Measurements from ENCODE around the gene APOBEC3B. TPM values are rescaled to one million over a fixed set of nuclear protein-coding genes. Genes with fewer than 3 reads are reported as not detected.
"Not testable (repeated sequence)": the region's sequence is repeated elsewhere in the genome, so short reads cannot be mapped to it uniquely, and the experiment has no call there.

APOBEC3B gene
- total RNA-seq, 1 donor: 6.8 TPM

DNA sequence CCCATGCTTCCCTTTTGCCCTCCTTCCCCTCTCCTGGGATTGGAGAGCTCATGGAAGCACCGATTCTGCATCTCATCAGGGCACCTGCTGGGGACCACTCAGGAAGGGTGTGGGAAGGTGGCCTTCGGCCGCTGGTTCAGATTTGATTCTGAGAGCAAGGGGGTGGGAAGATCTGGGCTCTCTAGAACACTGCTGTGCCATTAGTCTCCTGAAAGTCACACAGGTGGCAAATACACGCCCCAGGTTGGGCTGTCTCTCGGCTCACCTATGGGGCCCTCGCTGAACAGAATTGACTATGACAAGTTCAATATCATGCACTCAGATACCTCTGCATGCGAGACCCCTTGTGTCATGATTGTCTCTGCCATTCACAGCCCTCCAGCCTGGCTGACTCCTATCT lies 37.5 kb upstream of the APOBEC3B start:
- TF ChIP-seq, protein P1, sequence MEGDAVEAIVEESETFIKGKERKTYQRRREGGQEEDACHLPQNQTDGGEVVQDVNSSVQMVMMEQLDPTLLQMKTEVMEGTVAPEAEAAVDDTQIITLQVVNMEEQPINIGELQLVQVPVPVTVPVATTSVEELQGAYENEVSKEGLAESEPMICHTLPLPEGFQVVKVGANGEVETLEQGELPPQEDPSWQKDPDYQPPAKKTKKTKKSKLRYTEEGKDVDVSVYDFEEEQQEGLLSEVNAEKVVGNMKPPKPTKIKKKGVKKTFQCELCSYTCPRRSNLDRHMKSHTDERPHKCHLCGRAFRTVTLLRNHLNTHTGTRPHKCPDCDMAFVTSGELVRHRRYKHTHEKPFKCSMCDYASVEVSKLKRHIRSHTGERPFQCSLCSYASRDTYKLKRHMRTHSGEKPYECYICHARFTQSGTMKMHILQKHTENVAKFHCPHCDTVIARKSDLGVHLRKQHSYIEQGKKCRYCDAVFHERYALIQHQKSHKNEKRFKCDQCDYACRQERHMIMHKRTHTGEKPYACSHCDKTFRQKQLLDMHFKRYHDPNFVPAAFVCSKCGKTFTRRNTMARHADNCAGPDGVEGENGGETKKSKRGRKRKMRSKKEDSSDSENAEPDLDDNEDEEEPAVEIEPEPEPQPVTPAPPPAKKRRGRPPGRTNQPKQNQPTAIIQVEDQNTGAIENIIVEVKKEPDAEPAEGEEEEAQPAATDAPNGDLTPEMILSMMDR (IDR thresholded peaks at IDR 0.05; ENCODE audit: insufficient read depth, low read length): no peak
- DNase-seq (ENCODE audit: low read depth): no peak
- no peak overlapping the region for H3K4me3 ChIP-seq (ENCODE audit: low read depth, low read length)

DNA sequence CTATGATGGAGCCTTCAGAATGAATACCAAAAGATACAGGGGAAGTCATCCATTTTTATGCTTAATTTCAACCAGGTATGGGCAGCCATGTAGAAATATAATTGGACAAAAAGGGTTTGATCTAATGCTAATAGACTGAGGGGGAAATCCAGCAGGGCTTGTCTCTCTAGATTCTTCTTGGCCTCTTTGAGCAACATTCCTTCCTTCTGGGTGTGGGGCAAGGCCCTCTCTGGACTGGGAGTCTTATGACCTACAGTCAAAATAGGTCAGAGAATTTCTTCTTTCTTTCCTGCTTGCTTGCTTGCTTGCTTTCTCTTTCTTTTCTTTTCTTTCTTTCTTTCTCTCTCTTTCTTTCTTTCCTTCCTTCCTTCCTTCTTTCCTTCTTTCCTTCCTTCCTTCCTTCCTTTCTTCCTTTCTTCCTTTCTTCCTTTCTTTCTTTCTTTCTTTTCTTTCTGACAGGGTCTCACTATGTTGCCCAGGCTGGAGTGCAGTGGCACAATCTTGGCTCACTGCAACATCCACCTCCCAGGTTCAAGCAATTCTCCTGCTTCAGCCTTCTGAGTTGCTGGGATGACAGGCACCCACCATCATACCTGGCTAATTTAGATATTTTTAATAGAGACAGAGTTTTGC lies 36.3 kb upstream of the APOBEC3B start:
- H3K4me3 ChIP-seq (ENCODE audit: low read depth, low read length); DNase-seq (ENCODE audit: low read depth): not testable (repeated sequence)

DNA sequence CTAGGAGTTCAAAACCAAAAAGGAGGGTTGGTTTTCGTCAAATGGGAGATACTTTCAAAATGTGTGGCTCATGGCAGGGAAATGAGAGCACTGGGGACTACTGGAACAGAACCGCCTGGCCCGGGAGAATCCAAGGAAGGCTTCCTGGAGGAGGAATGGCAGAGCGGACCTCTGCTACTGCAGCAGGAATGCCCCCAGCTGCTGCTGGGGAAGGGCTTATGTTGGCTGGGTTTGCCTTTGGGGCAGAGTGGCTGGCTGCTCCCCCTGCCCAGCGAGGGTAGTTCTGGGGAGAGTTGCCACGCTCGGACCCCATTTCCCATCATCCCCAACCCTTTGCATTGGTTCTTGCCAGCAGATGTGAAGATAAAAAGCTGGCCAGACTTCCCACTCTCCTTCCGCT lies 35.4 kb upstream of the APOBEC3B start:
- no peak for DNase-seq (ENCODE audit: low read depth)
- no peak overlapping the region for H3K4me3 ChIP-seq (ENCODE audit: low read depth, low read length)
- TF ChIP-seq, protein P1 (IDR thresholded peaks at IDR 0.05; ENCODE audit: insufficient read depth, low read length): no peak

DNA sequence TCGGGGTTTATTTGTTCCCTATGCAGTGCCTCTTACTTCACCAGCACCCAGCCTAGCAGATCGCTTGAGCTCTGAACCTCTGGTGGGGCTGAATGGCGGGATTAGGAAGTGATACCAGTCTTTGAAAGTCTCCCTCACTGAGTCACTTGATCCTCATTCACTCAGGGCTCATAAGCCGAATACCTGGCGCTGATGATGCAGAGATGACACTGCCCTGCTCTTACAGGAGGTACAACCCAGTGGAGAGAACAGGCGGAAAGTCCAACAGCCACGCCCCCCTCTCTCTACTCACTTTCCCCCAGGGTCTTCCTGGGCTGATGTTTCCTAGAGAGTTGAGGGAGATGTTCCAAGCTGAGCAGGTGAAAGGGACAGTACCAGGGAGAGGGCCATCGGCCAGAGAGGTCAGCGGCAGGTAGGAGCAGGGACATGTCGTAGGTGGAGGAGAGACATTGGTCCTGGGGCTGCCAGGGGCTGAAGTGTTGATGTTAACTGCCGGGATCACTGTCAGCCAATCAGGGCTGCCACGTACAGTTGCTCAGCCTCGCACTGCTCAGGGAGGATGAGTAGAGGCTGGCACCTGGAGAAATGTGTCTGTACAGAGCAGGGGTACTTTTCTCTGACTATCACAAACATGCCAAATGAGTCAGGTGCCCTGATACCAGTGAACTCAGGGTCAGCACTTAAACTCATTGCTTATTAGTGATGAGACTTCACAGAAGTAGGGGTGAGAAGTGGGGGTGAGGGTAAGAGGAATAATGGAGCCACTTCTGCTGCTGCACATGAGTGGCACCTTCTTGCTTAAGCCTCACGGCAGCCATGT lies 34.6 kb upstream of the APOBEC3B start:
- DNase-seq (ENCODE audit: low read depth): no peak
- H3K4me3 ChIP-seq (ENCODE audit: low read depth, low read length): no peak overlapping the region
- TF ChIP-seq, protein P1 (IDR thresholded peaks at IDR 0.05; ENCODE audit: insufficient read depth, low read length): no peak

DNA sequence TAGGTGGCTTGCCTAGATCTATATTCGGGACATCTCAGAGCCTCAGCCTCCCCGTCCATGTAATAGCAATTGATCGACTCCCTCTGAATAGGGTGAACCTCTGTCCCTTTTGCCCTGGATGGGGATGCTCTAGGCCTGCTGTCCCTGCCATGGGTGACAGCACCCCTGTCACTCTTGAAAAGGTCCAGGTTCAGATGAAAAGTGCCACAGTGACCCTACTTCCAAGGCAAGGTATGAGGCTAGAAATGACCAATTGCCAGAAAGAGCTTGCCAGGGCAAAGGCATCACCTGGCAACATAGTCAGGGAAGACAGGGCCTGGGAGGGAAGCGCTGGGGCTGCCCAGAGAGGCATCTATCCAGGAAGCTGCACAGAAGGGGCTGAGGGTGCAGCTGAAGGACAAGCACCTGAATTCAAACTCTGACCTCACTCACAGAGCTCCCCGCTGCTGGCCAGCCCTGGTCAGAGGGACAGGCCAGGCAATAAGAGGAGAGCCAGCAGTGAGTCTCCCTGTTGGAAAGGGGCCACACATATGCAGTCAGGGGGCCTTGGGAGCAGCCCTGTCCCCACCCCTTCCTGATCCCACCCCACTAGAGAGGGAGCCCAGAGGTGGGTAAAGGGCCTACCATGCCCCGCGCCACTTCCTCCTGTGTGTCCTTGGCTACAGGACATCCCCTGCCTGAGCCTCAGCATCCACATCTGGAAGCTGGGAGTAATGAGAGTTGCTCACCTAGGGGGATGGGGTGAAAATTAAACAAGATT lies 33.8 kb upstream of the APOBEC3B start:
- H3K4me3 ChIP-seq (ENCODE audit: low read depth, low read length): no peak overlapping the region
- TF ChIP-seq, protein P1 (IDR thresholded peaks at IDR 0.05; ENCODE audit: insufficient read depth, low read length): no peak
- no peak for DNase-seq (ENCODE audit: low read depth)

DNA sequence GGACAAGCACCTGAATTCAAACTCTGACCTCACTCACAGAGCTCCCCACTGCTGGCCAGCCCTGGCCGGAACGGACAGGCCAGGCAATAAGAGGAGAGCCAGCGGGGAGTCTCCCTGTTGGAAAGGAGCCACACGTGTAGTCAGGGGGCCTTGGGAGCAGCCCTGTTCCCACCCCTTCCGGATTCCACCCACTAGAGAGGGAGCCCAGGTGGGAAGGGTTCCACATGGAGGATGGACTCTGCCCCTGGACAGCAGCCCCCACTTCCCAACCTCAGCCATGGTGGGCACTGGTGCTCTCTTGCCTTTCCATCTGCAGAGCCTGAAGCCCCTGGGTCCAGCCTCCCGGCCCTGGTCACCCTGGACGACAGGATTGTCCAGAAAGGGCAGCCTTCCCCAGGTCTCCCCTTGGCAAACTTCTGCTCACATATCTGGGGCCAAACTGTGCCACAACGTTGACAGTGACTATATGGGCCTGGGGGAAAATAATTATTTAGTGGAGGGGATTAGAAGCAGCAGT lies 32.2 kb upstream of the APOBEC3B start:
- no peak overlapping the region for H3K4me3 ChIP-seq (ENCODE audit: low read depth, low read length)
- no peak for DNase-seq (ENCODE audit: low read depth)
- TF ChIP-seq, protein P1 (IDR thresholded peaks at IDR 0.05; ENCODE audit: insufficient read depth, low read length): no peak

Measured in fibroblast of the aortic adventitia (primary cell).